Measurements from ENCODE around the gene NPIPA1.
"Not testable (repeated sequence)": the region's sequence is repeated elsewhere in the genome, so short reads cannot be mapped to it uniquely, and the experiment has no call there.

Gene NPIPA1

GRCh38 chr16:14958970-14959369 lies 21.7 kb downstream of the NPIPA1 start:
- H3K27ac ChIP-seq (ENCODE audit: poor library complexity, severe bottlenecking) = no peak overlapping the region
- no peaks in the 10 kb centered on the region for H3K36me3 ChIP-seq (ENCODE audit: low read depth)
- H3K4me3 ChIP-seq (ENCODE audit: severe bottlenecking) = no peak overlapping the region
- no peaks in the 10 kb centered on the region for H3K27me3 ChIP-seq (ENCODE audit: insufficient read depth, poor library complexity, severe bottlenecking)
- H3K4me1 ChIP-seq (ENCODE audit: insufficient read depth, poor library complexity, severe bottlenecking) = no peaks in the 10 kb centered on the region
- peaks cover 4% of the 10 kb centered on the region for H3K9me3 ChIP-seq (ENCODE audit: severe bottlenecking)
- ATAC-seq (ENCODE audit: low read depth) (no peak), DNase-seq (ENCODE audit: low spot score) (no peak)
- TF ChIP-seq CTCF (IDR thresholded peaks at IDR 0.05; ENCODE audit: poor library complexity, severe bottlenecking) = no peak

GRCh38 chr16:14961405-14962186 lies 24.4 kb downstream of the NPIPA1 start:
- DNase-seq (ENCODE audit: low spot score) = no peak
- ATAC-seq (ENCODE audit: low read depth) = no peak; the same call in 2 of the 3 replicates

GRCh38 chr16:14963281-14964173 lies 26.3 kb downstream of the NPIPA1 start:
- ATAC-seq (ENCODE audit: low read depth) (no peak), DNase-seq (ENCODE audit: low spot score) (no peak)

More at GRCh38 chr16:14961405-14962186, 24.4 kb downstream of the NPIPA1 start:
- no peaks in the 10 kb centered on the region for H3K4me1 ChIP-seq (ENCODE audit: insufficient read depth, poor library complexity, severe bottlenecking)
- H3K27me3 ChIP-seq (ENCODE audit: insufficient read depth, poor library complexity, severe bottlenecking) = no peaks in the 10 kb centered on the region
- no peak overlapping the region for H3K4me3 ChIP-seq (ENCODE audit: severe bottlenecking)
- no peaks in the 10 kb centered on the region for H3K36me3 ChIP-seq (ENCODE audit: low read depth)
- peaks cover 7% of the 10 kb centered on the region for H3K9me3 ChIP-seq (ENCODE audit: severe bottlenecking)
- no peak overlapping the region for H3K27ac ChIP-seq (ENCODE audit: poor library complexity, severe bottlenecking)
- TF ChIP-seq CTCF (IDR thresholded peaks at IDR 0.05; ENCODE audit: poor library complexity, severe bottlenecking) = no peak

GRCh38 chr16:14965328-14965727 lies 28.1 kb downstream of the NPIPA1 start:
- Histone ChIP-seq H3K4me3 (ENCODE audit: severe bottlenecking) (no peak overlapping the region), H3K27ac (ENCODE audit: poor library complexity, severe bottlenecking) (no peak overlapping the region), H3K9me3 (ENCODE audit: severe bottlenecking) (peaks cover 7% of the 10 kb centered on the region), H3K36me3 (ENCODE audit: low read depth) (no peaks in the 10 kb centered on the region), H3K27me3 (ENCODE audit: insufficient read depth, poor library complexity, severe bottlenecking) (no peaks in the 10 kb centered on the region), H3K4me1 (ENCODE audit: insufficient read depth, poor library complexity, severe bottlenecking) (no peaks in the 10 kb centered on the region)
- ATAC-seq (ENCODE audit: low read depth) (no peak), DNase-seq (ENCODE audit: low spot score) (no peak)
- TF ChIP-seq CTCF (IDR thresholded peaks at IDR 0.05; ENCODE audit: poor library complexity, severe bottlenecking) = no peak

More at GRCh38 chr16:14963281-14964173, 26.3 kb downstream of the NPIPA1 start:
- no peak overlapping the region for H3K4me3 ChIP-seq (ENCODE audit: severe bottlenecking)
- H3K4me1 ChIP-seq (ENCODE audit: insufficient read depth, poor library complexity, severe bottlenecking) = no peaks in the 10 kb centered on the region
- H3K27ac ChIP-seq (ENCODE audit: poor library complexity, severe bottlenecking) = no peak overlapping the region
- no peaks in the 10 kb centered on the region for H3K27me3 ChIP-seq (ENCODE audit: insufficient read depth, poor library complexity, severe bottlenecking)
- no peak for TF ChIP-seq CTCF (IDR thresholded peaks at IDR 0.05; ENCODE audit: poor library complexity, severe bottlenecking)
- H3K9me3 ChIP-seq (ENCODE audit: severe bottlenecking) = peaks cover 7% of the 10 kb centered on the region
- no peaks in the 10 kb centered on the region for H3K36me3 ChIP-seq (ENCODE audit: low read depth)

- not testable (repeated sequence) for H3K36me3 ChIP-seq (ENCODE audit: low read depth); H3K9me3 ChIP-seq (ENCODE audit: severe bottlenecking); H3K27me3 ChIP-seq (ENCODE audit: insufficient read depth, poor library complexity, severe bottlenecking); ATAC-seq (ENCODE audit: low read depth); H3K4me1 ChIP-seq (ENCODE audit: insufficient read depth, poor library complexity, severe bottlenecking); H3K4me3 ChIP-seq (ENCODE audit: severe bottlenecking); DNase-seq (ENCODE audit: low spot score); H3K27ac ChIP-seq (ENCODE audit: poor library complexity, severe bottlenecking)
These were observed 32.6 kb downstream of the NPIPA1 start for GRCh38 chr16:14969795-14970194.

- not testable (repeated sequence) for ATAC-seq (ENCODE audit: low read depth); H3K9me3 ChIP-seq (ENCODE audit: severe bottlenecking); H3K27me3 ChIP-seq (ENCODE audit: insufficient read depth, poor library complexity, severe bottlenecking); H3K4me1 ChIP-seq (ENCODE audit: insufficient read depth, poor library complexity, severe bottlenecking); H3K27ac ChIP-seq (ENCODE audit: poor library complexity, severe bottlenecking); DNase-seq (ENCODE audit: low spot score); H3K36me3 ChIP-seq (ENCODE audit: low read depth); H3K4me3 ChIP-seq (ENCODE audit: severe bottlenecking)
These were observed 34.5 kb downstream of the NPIPA1 start for GRCh38 chr16:14971621-14972228.

- peak; percentile 8; the same call in 1 of the 3 replicates for ATAC-seq (ENCODE audit: low read depth)
- peak overlapping the region; percentile 54 for H3K27ac ChIP-seq (ENCODE audit: poor library complexity, severe bottlenecking)
- H3K27me3 ChIP-seq (ENCODE audit: insufficient read depth, poor library complexity, severe bottlenecking); H3K36me3 ChIP-seq (ENCODE audit: low read depth); DNase-seq (ENCODE audit: low spot score); H3K9me3 ChIP-seq (ENCODE audit: severe bottlenecking); H3K4me1 ChIP-seq (ENCODE audit: insufficient read depth, poor library complexity, severe bottlenecking): not testable (repeated sequence)
- peak overlapping the region; percentile 52 for H3K4me3 ChIP-seq (ENCODE audit: severe bottlenecking)
These were observed 36.6 kb downstream of the NPIPA1 start for GRCh38 chr16:14973785-14974322.
